ENCODE measurements around the gene NME7. TPM values are rescaled to one million over a fixed set of nuclear protein-coding genes. Genes with fewer than 3 reads are reported as not detected.

Gene NME7
- polyA plus RNA-seq, 1 donor from 2014 or later = 10.7 TPM

DNA sequence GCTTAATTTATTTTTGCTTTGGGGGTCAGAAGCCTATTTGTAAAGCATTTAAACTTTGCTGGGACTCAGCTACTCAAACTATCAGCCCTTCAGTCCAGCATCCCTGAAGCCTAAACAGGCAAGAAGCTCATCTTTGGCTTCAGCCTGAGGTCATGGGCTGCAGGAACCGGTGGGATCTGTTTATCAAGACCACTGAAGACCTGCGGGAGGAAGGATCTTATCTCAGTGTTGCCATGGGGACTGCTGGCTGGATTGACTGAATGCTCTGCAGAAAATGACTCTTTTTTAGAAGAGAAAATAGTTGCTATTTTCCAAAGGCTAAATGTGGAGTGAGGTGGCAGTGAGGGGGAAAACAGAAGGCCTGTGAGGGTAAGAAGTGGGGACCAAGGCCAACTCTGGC lies 281.7 kb downstream of the NME7 start:
- H3K9me3 Mint-ChIP-seq = no peaks in the 10 kb centered on the region

More for the DNA sequence above, 281.7 kb downstream of the NME7 start:
- Mint-ChIP-seq H3K4me1 (peaks cover 8 to 19% (median 18%) of the 10 kb centered on the region in 3 donors), H3K27me3 (peaks cover 3% of the 10 kb centered on the region), H3K27ac (no peak overlapping the region), H3K36me3 (peaks cover 3% of the 10 kb centered on the region), H3K4me3 (no peak overlapping the region)

Other genes with a start within 250 kb of the NME7 start
- gene BLZF1, start 398 bp upstream of the NME7 start, polyA plus RNA-seq = 9.2 TPM
- not detected for gene CCDC181, start 59.7 kb upstream of the NME7 start, polyA plus RNA-seq
- gene SLC19A2, start 118.1 kb upstream of the NME7 start, polyA plus RNA-seq = 0.16 TPM
- gene F5, start 218.7 kb upstream of the NME7 start, polyA plus RNA-seq = 0.51 TPM

Measured in IgD-negative memory B cell (primary cell).